Karpas-422 (cell line): Measurements from ENCODE around the gene TBC1D19. TPM values are rescaled to one million over a fixed set of nuclear protein-coding genes. Genes with fewer than 3 reads are reported as not detected.
"Not testable (repeated sequence)": the region's sequence is repeated elsewhere in the genome, so short reads cannot be mapped to it uniquely, and the experiment has no call there.

Source experiments
- DNase-seq: peaks from one replicate; pipeline ENCODE4 v3.0.0-alpha.2; 2015
- H2AFZ ChIP-seq: fragments of 200-600 bp; sonication (generic); 2 replicates; pipeline ENCODE4 v1.6.1; 2014; ENCODE audit warnings: antibody characterized with exemption, low read length, mixed read lengths
- H3K27ac ChIP-seq: fragments of 200-600 bp; sonication (generic); 2 replicates; pipeline ENCODE4 v1.5.1; 2014; ENCODE audit warnings: mild to moderate bottlenecking, low read length, moderate library complexity
- H3K27me3 ChIP-seq: fragments of 200-600 bp; sonication (generic); 2 replicates; pipeline ENCODE4 v1.6.1; 2014; ENCODE audit warnings: low read length, mixed read lengths
- H3K36me3 ChIP-seq: fragments of 200-600 bp; sonication (generic); 2 replicates; pipeline ENCODE4 v1.6.1; 2014; ENCODE audit warnings: low read length, mixed read lengths; ENCODE audit not compliant: insufficient read depth
- H3K4me1 ChIP-seq: fragments of 200-600 bp; sonication (generic); 2 replicates; pipeline ENCODE4 v1.6.1; 2014; ENCODE audit warnings: mild to moderate bottlenecking, low read length, mixed read lengths
- H3K4me2 ChIP-seq: fragments of 200-600 bp; sonication (generic); 2 replicates; pipeline ENCODE4 v1.6.1; 2014; ENCODE audit warnings: low read length, low read depth, mild to moderate bottlenecking; ENCODE audit not compliant: poor library complexity, severe bottlenecking
- H3K4me3 ChIP-seq: fragments of 200-600 bp; sonication (generic); 2 replicates; pipeline ENCODE4 v1.5.1; 2014; ENCODE audit warnings: mild to moderate bottlenecking, antibody characterized with exemption, low read length, mixed read lengths
- H3K79me2 ChIP-seq: fragments of 200-600 bp; sonication (generic); 2 replicates; pipeline ENCODE4 v1.6.1; 2014; ENCODE audit warnings: mild to moderate bottlenecking, low read length, mixed read lengths
- H3K9ac ChIP-seq: fragments of 200-600 bp; sonication (generic); 2 replicates; pipeline ENCODE4 v1.6.0; 2014; ENCODE audit warnings: low read length
- H3K9me2 ChIP-seq: fragments of 200-600 bp; sonication (generic), shearing (Covaris generic); replicated peaks from 2 replicates; pipeline ENCODE4 v1.6.0; 2014; ENCODE audit warnings: mild to moderate bottlenecking, low read length, moderate library complexity; ENCODE audit not compliant: insufficient read depth
- H3K9me3 ChIP-seq: fragments of 300-700, 200-600 bp; sonication (generic); 2 replicates; pipeline ENCODE4 v1.6.1; 2014; ENCODE audit warnings: low read length, mixed read lengths
- H4K20me1 ChIP-seq: fragments of 200-600 bp; sonication (generic); 2 replicates; pipeline ENCODE4 v1.6.1; 2014; ENCODE audit warnings: mild to moderate bottlenecking, antibody characterized with exemption, low read length, low read depth; ENCODE audit not compliant: insufficient read depth
- total RNA-seq: library from RNA; depleted of rRNA; stranded (reverse); fragments of >200 nt; shearing (Covaris generic); gene quantifications from 2 replicates; pipeline ENCODE4 v1.2.3, GENCODE V29; 2014; ENCODE audit warnings: low replicate concordance; rRNA removed

Gene TBC1D19, protein sequence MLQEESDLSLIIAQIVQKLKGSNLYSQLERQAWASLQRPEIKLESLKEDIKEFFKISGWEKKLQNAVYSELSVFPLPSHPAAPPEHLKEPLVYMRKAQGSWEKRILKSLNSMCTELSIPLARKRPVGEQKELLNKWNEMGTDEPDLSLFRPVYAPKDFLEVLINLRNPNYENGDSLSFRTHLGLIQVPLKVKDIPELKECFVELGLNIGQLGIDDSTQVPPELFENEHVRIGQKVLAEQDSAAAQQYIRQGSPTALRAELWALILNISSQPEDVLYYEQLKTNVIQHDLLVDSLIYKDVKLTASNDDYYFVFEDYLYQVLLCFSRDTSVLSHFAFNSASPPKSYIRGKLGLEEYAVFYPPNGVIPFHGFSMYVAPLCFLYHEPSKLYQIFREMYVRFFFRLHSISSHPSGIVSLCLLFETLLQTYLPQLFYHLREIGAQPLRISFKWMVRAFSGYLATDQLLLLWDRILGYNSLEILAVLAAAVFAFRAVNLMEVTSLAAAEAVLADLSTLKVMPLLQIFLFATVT
- total RNA-seq = 5.6 and 14.1 TPM in 2 replicates

- Histone ChIP-seq H3K36me3 (no peaks in the 10 kb centered on the region), H3K9ac (peak within 1 kb of the TSS; percentile 73), H3K4me3 (peak within 1 kb of the TSS; percentile 79), H3K4me1 (peaks cover 19% of the 10 kb centered on the region), H3K79me2 (peaks cover 6% of the 10 kb centered on the region; the same call in 1 of the 2 replicates), H3K9me3 (no peaks in the 10 kb centered on the region), H2AFZ (peak within 1 kb of the TSS; percentile 76), H4K20me1 (no peaks in the 10 kb centered on the region), H3K9me2 (no peaks in the 10 kb centered on the region), H3K4me2 (peak within 1 kb of the TSS; percentile 72), H3K27me3 (no peaks in the 10 kb centered on the region), H3K27ac (peak within 1 kb of the TSS; percentile 66)
- peak; percentile 97 for DNase-seq
These were observed at the start of gene TBC1D19 for GRCh38 chr4:26583865-26584652. Gene TBC1D19 (plus strand): TSS chr4:26584084. CDS start chr4:26584194, 110 bp downstream.

DNA sequence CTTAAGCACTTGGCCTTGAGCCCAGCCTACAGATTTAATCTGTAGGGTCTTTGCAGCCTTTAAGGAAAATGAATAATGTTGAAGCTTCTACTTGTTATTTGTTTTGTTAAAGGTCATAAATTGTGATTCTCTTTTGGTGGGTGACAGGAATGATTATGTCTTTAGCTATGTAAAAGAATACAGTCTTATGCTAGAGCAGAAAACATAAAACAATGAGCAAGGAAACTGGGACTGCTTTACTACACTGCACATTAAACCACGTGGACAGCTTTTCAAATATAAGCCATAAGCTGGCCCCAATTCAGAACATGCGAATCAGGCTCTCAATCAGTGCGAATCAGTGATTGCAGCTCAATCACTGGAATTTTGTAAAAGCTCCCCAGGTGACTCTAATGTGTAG lies 40.9 kb upstream of the TBC1D19 start:
- H3K4me2 ChIP-seq = no peak overlapping the region
- H3K27me3 ChIP-seq = no peaks in the 10 kb centered on the region; the same call in 1 of the 2 replicates
- H3K27ac ChIP-seq = no peak overlapping the region
- H3K4me1 ChIP-seq = no peaks in the 10 kb centered on the region
- no peaks in the 10 kb centered on the region for H3K36me3 ChIP-seq
- H3K79me2 ChIP-seq = no peaks in the 10 kb centered on the region
- no peak overlapping the region for H2AFZ ChIP-seq
- DNase-seq = no peak
- no peak overlapping the region for H3K4me3 ChIP-seq
- H3K9me3 ChIP-seq = no peaks in the 10 kb centered on the region
- H3K9me2 ChIP-seq = no peaks in the 10 kb centered on the region
- no peak overlapping the region for H3K9ac ChIP-seq
- H4K20me1 ChIP-seq = no peaks in the 10 kb centered on the region

GRCh38 chr4:26544421-26544820 lies 39.5 kb upstream of the TBC1D19 start:
- H3K27ac ChIP-seq = no peak overlapping the region
- no peaks in the 10 kb centered on the region for H3K9me3 ChIP-seq
- no peak overlapping the region for H3K4me3 ChIP-seq
- H3K27me3 ChIP-seq = no peaks in the 10 kb centered on the region
- no peaks in the 10 kb centered on the region for H3K36me3 ChIP-seq
- no peak for DNase-seq
- no peaks in the 10 kb centered on the region for H3K9me2 ChIP-seq
- no peak overlapping the region for H3K4me2 ChIP-seq
- H2AFZ ChIP-seq = no peak overlapping the region
- no peaks in the 10 kb centered on the region for H3K79me2 ChIP-seq
- H3K4me1 ChIP-seq = no peaks in the 10 kb centered on the region
- H4K20me1 ChIP-seq = no peaks in the 10 kb centered on the region
- H3K9ac ChIP-seq = no peak overlapping the region

DNA sequence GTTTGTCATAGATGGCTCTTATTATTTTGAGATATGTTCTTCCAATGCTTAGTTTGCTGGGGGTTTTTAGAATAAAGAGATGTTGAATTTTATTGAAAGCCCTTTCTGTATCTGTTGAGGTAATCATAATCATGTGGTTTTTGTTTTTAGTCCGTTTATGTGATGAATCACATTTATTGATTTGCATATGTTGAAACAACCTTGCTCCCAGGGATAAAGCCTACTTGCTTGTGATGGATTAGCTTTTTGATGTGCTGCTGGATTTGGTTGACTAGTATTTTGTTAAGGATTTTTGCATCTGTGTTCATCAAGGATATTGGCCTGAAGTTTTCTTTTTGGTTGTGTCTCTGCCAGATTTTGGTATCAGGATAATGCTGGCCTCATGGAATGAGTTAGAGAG lies 35.5 kb upstream of the TBC1D19 start:
- not testable (repeated sequence) for H3K9me3 ChIP-seq, H3K9ac ChIP-seq, H3K9me2 ChIP-seq, DNase-seq, H3K27me3 ChIP-seq, H4K20me1 ChIP-seq, H3K27ac ChIP-seq, H3K4me2 ChIP-seq, H3K36me3 ChIP-seq, H3K4me3 ChIP-seq, H2AFZ ChIP-seq, H3K79me2 ChIP-seq, H3K4me1 ChIP-seq

DNA sequence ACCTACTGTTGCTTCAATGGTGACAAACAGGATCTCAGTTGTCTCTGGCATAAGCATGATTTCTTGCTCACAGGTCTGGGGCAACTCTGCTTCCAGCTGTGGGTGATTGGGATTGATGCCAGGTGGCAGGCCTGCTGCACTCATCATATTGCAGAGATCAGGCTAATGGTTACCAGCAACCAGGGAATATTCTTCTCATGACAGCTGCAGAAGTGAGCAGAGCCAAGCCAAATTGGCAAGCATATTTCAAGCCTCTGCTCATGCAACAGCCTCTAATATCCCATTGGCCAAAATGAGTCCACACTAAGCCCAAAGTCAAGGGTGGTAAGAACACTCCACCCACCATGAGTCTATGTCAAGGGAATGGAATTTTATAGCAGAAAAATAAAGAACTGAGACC lies 26.7 kb upstream of the TBC1D19 start:
- no peaks in the 10 kb centered on the region for H3K79me2 ChIP-seq
- no peaks in the 10 kb centered on the region for H4K20me1 ChIP-seq
- H3K4me2 ChIP-seq = no peak overlapping the region
- H3K9ac ChIP-seq = no peak overlapping the region
- H3K9me3 ChIP-seq = no peaks in the 10 kb centered on the region
- H3K27ac ChIP-seq = no peak overlapping the region
- no peak for DNase-seq
- no peaks in the 10 kb centered on the region for H3K27me3 ChIP-seq
- H3K4me1 ChIP-seq = no peaks in the 10 kb centered on the region
- H3K9me2 ChIP-seq = no peaks in the 10 kb centered on the region
- H2AFZ ChIP-seq = no peak overlapping the region
- no peak overlapping the region for H3K4me3 ChIP-seq
- no peaks in the 10 kb centered on the region for H3K36me3 ChIP-seq

GRCh38 chr4:26558166-26558895 lies 25.6 kb upstream of the TBC1D19 start:
- Histone ChIP-seq H3K4me1 (no peaks in the 10 kb centered on the region), H3K9me2 (no peaks in the 10 kb centered on the region), H3K79me2 (no peaks in the 10 kb centered on the region), H3K4me3 (no peak overlapping the region), H3K27me3 (no peaks in the 10 kb centered on the region), H3K27ac (no peak overlapping the region), H3K4me2 (no peak overlapping the region), H3K9ac (no peak overlapping the region), H4K20me1 (no peaks in the 10 kb centered on the region), H3K36me3 (no peaks in the 10 kb centered on the region), H3K9me3 (no peaks in the 10 kb centered on the region), H2AFZ (no peak overlapping the region)
- no peak for DNase-seq

- H3K9me2 ChIP-seq = no peaks in the 10 kb centered on the region
- H2AFZ ChIP-seq = no peak overlapping the region
These were observed 17.8 kb upstream of the TBC1D19 start for GRCh38 chr4:26566133-26566532.

More at GRCh38 chr4:26566133-26566532, 17.8 kb upstream of the TBC1D19 start:
- Histone ChIP-seq H3K36me3 (no peaks in the 10 kb centered on the region), H3K27ac (no peak overlapping the region), H4K20me1 (no peaks in the 10 kb centered on the region), H3K4me2 (no peak overlapping the region), H3K27me3 (no peaks in the 10 kb centered on the region), H3K9me3 (no peaks in the 10 kb centered on the region), H3K4me1 (no peaks in the 10 kb centered on the region), H3K79me2 (no peaks in the 10 kb centered on the region), H3K9ac (no peak overlapping the region), H3K4me3 (no peak overlapping the region)
- no peak for DNase-seq
